CMK (cell line): ENCODE measurements around the gene LAMC3.
"Not testable (repeated sequence)": the region's sequence is repeated elsewhere in the genome, so short reads cannot be mapped to it uniquely, and the experiment has no call there.

Experiments
- DNase-seq: peaks from one replicate; pipeline ENCODE4 v3.0.0-alpha.2; 2010; ENCODE audit warnings: low read depth

The LAMC3 gene

GRCh38 chr9:131030239-131031004, 21.4 kb downstream of the LAMC3 start:
- no peak for DNase-seq

GRCh38 chr9:131031005-131031641, 22.1 kb downstream of the LAMC3 start:
- DNase-seq, result no peak

DNA sequence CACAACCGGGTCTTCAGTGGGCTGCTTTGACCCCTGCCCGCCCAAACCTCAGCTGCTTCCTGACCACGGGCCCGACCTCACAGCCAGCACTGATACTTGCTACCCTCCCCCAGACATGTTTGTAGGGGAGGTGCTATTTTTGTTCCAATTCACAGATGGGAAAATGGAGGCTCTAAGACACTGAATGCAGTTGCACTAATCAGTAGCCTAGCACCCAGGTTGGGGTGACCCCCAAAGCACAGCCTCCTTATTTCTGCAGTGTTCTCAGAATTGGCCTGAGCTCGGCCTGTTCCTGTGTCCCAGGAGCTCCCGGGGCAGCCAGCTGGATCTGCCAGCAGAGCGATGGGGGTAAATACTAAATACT, 22.6 kb downstream of the LAMC3 start:
- DNase-seq, result no peak

- no peak for DNase-seq
These were observed 23.4 kb downstream of the LAMC3 start for GRCh38 chr9:131032384-131032783.

GRCh38 chr9:131033269-131034224, 24.6 kb downstream of the LAMC3 start:
- no peak for DNase-seq

GRCh38 chr9:131034268-131034667, 25.3 kb downstream of the LAMC3 start:
- DNase-seq, result no peak

GRCh38 chr9:131034749-131035148, 25.8 kb downstream of the LAMC3 start:
- DNase-seq, result not testable (repeated sequence)

DNA sequence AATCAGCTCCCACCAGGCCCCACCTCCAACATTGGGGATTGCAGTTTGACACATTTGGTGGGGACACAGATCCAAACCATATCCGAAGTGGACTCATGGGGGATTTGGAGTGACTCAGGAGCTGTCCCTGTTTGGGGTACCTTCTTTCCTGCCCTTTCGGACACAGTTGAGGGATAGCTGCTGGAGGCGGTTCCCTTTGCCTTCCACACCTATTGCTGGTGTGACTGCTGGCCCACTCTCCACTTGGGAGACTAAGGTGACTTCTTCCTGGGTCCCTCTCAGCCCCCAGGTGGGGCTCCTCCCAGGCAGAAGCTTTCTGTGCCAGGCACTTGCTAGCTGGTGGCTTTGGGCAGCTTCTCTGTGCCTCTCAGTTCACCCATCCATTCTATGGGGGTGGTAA, 26.6 kb downstream of the LAMC3 start:
- DNase-seq, result no peak

- DNase-seq, result no peak
These were observed 27.1 kb downstream of the LAMC3 start for GRCh38 chr9:131036071-131036470.

GRCh38 chr9:131036529-131037334, 27.8 kb downstream of the LAMC3 start:
- DNase-seq, result no peak

GRCh38 chr9:131037335-131038255, 28.6 kb downstream of the LAMC3 start:
- DNase-seq, result no peak

DNA sequence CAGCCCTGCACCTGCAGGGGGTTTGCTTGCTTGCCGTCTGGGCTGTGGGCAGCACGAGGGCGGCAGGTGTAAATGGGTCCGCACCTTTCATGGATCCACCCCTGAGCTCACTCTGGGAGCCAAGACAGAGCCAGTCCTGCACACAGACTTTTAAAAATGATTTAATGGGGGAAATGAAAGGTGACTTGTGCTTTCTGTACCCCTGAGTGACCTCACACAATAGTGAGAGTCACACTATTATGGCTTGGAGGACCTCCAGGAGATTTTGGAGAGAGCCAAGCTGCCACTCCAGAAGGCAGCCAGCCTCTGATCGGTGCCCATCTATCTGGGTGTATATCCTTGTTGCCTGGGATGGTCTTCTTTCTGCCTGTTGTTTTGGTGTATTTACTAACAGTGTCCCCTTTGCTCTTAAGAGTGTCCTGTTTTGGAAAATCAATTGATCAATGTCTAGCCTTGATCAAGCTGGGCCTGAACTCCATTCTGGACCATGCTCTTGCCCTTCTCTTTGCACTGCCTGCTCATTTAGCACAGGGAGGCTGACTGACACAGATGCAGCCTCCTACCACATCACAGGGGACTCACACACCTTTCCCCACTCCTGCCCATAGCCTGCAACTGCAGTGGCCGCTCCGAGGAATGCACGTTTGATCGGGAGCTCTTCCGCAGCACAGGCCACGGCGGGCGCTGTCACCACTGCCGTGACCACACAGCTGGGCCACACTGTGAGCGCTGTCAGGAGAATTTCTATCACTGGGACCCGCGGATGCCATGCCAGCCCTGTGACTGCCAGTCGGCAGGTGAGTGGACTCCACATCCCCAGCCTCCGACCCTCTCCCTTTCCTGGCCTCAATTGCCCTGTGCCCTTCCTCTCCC, 29.5 kb downstream of the LAMC3 start:
- DNase-seq, result no peak

GRCh38 chr9:131039129-131039954, 30.4 kb downstream of the LAMC3 start:
- DNase-seq, result no peak

DNA sequence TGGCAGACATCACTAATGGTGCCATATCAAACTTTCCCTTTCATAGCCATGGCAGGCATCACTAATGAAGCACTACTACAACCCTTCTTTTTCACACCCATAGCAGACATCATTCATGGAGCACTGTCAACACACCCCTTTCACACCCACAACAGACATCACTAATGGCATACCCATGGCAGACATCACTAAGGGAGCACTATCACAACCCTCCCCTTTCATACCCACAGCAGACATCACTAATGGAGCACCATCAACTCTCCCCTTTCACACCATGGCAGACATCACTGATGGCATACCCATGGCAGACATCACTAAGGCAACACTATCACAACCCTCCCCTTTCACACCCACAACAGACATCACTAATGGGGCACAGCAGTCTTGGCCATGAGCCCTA, 33.7 kb downstream of the LAMC3 start:
- no peak for DNase-seq

- DNase-seq, result no peak
These were observed 34.1 kb downstream of the LAMC3 start for GRCh38 chr9:131043087-131043486.

GRCh38 chr9:131043646-131044045, 34.7 kb downstream of the LAMC3 start:
- DNase-seq, result no peak

DNA sequence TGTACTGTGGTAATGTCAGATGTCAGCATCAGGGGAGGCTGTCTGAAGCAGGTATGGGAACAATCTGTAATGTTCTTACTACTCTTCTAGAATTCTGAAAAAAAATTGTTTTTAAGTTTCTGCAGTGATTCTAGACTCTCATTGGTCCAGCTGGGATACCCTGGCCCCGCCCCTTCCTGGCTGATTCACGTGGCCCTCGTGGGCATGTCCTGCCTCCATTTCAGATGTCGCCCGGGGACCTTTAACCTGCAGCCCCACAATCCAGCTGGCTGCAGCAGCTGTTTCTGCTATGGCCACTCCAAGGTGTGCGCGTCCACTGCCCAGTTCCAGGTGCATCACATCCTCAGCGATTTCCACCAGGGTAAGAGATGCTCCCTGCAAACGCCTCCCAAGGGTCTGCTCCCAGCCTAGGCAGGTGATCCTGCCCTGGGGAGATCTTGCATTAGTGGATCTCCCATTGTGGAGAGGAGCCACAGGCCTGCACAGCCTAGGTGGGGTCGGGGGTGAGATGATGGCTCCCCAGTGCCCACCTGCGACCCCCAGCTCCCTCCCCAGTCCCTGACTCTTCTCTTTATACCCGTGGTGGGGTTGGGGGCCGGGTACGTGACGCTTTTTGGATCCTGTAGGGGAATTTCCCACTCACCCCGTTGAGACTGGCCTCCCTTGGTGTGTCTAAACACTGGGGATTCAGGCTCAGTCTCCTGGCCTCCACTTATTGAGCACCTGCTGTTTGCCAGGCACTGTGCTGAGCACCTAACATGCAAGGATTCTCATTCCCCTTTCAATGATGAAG, 36.5 kb downstream of the LAMC3 start:
- DNase-seq, result no peak

GRCh38 chr9:131046093-131046380, 37.1 kb downstream of the LAMC3 start:
- no peak for DNase-seq
